NT2/D1 (cell line): ENCODE results near the gene INAVA.
"Not testable (repeated sequence)": the region's sequence is repeated elsewhere in the genome, so short reads cannot be mapped to it uniquely, and the experiment has no call there.

Experiments used
- SUZ12 ChIP-seq: IDR thresholded peaks from 2 replicates; pipeline ENCODE4 v1.6.1; 2011; ENCODE audit not compliant: insufficient read length, insufficient read depth; ENCODE audit errors: extremely low read depth
- YY1 ChIP-seq: IDR thresholded peaks from 2 replicates; pipeline ENCODE4 v1.6.1; 2011; ENCODE audit not compliant: insufficient read length, insufficient read depth
- ZNF274 ChIP-seq: IDR thresholded peaks from 2 replicates; pipeline ENCODE4 v1.6.1; 2011; ENCODE audit warnings: mild to moderate bottlenecking, low read depth, low read length

GRCh38 chr1:200930285-200930684 lies 35.6 kb downstream of the INAVA start:
- not testable (repeated sequence) for TF ChIP-seq SUZ12, ZNF274, YY1
